Thyroid gland (tissue), 4 donors: Measurements from ENCODE around the gene LHFPL6.

Source experiments
- CTCF ChIP-seq, 6 experiments: fragments of 200-600 bp in 3 of 6; fragments of 450-650 bp in 3 of 6; sonication (generic) in 3 of 6; IDR thresholded peaks; one replicate each; pipeline ENCODE4 v1.5.1; 2016 to 2019; ENCODE audit warnings: antibody characterized with exemption in 6 of 6, mild to moderate bottlenecking in 2 of 6, inconsistent platforms in 1 of 6, moderate library complexity in 1 of 6
- POLR2A ChIP-seq, 2 donors: fragments of 450-650 bp; IDR thresholded peaks; one replicate each; pipeline ENCODE4 v1.6.1; 2017; ENCODE audit warnings: antibody characterized with exemption in 2 of 2, mild to moderate bottlenecking in 2 of 2, moderate library complexity in 1 of 2

DNA sequence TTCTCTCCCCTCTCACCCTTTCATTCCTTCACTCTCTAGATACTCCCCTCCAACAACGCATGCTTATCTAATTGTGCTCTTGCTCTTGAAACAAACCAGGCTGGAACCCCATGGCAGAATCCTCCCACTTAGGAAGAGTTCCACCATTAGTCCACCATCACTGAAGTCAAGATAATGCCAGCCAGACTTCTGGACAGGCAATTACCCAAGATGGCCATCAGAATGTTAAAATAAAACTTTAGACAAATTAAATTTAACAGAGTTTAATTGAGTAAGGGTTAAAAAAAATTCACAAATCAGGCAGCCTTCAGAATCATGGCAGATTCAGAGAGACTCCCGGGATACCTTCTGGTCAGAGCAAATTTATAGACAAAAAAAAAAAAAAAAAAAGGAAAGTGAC lies 221.5 kb downstream of the LHFPL6 start:
- TF ChIP-seq CTCF (IDR thresholded peaks at IDR 0.05) (no peak), POLR2A (IDR thresholded peaks at IDR 0.05) (no peak)
